GM19468 (cell line): Measurements from ENCODE around the gene MCM3AP.
"Not testable (repeated sequence)": the region's sequence is repeated elsewhere in the genome, so short reads cannot be mapped to it uniquely, and the experiment has no call there.

Experiments used
- ATAC-seq: cut with Tn5 transposase; IDR thresholded peaks from one replicate; pipeline ENCODE4 v1.9.1; 2021; ENCODE audit warnings: mild to moderate bottlenecking, moderate library complexity, moderate number of reproducible peaks; ENCODE audit not compliant: unreplicated experiment; ENCODE audit errors: extremely low read depth

MCM3AP gene

DNA sequence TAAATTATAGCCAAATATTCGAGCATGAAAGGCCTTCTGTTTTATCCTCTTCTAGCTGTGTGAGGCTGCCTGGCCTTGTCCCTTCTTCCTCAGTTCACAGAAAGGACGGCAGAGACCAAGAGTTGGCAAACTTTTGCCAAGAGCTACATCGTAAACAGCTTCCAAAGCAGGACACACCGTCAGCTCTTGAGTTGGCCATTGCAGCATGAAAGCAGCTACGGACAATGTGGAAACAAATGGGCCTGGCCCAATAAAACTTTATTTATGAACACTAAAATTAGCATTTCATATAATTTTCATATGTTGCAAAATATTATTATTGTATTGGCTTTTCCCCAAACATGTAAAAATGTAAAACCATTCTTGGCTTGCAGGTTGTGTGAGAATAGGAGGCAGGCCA, 27.5 kb upstream of the MCM3AP start:
- ATAC-seq: no peak

GRCh38 chr21:46311568-46311967, 26.2 kb upstream of the MCM3AP start:
- no peak for ATAC-seq

DNA sequence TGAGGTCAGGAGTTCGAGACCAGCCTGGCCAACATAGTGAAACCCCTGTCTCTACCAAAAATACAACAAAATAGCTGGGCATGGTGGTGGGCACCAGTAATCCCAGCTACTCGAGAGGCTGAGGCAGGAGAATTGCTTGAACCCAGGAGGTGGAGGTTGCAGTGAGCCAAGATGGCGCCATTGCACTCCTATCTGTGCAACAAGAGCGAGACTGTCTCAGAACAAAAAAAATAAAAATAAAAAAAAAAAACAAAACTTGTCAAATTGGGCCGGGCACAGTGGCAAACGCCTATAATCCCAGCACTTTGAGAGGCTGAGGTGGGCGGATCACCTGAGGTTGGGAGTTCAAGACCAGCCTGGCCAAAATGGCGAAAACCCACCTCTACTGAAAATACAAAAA, 24.8 kb upstream of the MCM3AP start:
- ATAC-seq: not testable (repeated sequence)

DNA sequence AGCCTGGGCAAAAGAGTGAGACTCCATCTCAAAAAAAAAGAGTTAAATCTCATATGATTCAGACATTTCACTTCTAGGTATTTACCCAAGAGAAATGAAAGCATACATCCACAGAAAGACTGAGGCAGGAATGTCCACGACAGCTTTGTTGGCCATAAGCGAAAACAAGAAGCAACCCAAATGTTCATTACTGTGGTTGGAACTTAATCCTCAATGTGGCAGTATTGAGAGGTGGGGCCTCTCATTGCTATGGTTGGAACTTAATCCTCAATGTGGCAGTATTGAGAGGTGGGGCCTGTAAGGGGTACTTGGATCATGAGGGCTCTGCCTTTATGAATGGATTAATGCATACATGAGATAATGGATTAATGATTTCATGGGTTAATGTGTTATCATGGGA, 23.0 kb upstream of the MCM3AP start:
- no peak for ATAC-seq

GRCh38 chr21:46307625-46308024, 22.2 kb upstream of the MCM3AP start:
- no peak for ATAC-seq

DNA sequence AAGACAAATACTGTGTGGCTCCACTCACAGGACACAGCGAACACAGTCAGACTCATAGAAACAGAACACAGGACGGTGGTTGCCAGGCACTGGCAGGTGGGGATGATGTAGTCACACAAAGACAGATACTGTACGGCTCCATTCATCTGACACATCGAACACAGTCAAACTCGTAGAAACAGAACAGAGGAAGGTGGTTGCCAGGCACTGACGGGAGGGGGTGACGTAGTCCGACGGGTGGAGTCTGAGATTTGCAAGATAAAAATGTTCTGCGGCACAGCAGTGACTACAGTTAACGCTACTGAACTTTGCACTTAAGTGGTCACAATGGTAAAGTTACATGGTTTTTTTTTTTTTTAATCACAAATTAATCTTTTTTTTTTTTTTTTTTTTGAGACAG, 19.5 kb upstream of the MCM3AP start:
- ATAC-seq: no peak

DNA sequence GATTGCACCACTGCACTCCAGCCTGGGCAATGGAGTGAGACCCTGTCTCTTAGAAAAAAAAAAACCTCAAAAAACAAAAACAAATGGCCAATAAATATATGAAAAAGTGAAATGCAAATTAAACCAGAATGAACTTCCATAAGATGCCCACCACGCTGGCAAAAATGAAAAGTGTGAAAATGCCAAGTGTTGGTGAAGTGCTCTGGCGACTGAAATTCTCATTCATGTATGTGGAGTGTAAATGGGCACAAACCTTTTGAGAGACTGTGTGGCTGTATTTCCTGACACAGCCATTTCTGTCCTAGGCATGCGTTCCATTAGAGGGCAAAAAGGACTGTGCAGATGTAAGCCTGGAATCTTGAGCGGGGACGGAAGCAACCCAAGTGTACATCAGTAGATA, 19.0 kb upstream of the MCM3AP start:
- no peak for ATAC-seq

DNA sequence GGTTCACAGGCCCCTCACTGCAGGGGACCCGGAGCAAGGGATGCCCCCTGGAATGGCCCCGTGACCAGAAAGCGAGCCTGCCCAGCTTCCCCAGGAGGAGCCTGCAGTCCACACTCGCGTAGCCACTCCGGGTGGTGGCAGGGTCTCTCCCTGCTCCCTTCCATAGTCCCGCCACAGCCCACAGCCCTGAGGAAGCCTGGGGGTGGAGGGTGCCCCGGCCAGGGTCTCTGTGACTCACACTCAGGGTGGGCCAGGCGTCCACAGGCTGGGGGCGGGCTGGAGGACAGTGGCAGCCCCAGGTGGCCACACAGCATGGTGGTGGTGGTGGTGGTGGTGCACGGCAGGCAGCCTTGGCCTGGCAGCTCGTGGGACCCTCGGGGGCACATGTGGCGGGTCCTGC, 16.3 kb upstream of the MCM3AP start:
- no peak for ATAC-seq

GRCh38 chr21:46299167-46299566, 13.8 kb upstream of the MCM3AP start:
- no peak for ATAC-seq

GRCh38 chr21:46297338-46298271, 12.2 kb upstream of the MCM3AP start:
- ATAC-seq: no peak

DNA sequence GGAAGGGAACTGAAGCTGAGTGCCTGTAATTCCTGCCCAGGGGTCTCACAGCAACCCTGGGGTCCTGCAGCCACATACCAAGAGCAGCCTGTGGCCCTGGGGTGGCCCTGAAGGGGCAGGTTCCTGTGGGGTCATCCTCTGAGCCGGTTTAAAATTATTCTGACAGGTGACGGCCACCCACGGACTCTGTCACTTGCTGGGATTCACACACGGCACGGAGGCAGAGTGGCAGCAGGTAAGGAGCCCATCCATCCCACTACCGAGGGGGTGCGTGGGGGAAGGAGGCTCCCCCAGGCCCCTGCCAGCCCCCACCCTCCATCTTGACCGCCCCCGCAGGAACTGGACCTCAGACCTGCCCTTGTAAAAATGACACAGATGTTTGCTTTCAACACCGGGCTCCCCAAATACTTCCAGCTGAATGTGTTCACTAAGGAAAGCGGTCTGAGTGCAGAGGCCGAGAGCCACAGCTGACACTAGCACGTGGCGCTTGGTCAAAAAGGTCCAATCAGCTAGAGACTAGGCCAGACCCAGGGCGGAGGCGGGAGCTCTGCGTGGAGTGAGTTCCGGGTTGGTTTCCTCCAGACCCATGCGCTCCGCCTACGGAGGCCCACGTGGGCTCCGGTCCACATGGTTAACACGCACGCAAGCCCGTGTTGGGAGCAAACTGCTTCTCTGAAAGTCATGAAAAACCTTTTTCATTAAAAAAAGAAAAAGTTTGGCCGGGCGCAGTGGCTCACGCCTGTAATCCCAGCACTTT, 10.8 kb upstream of the MCM3AP start:
- ATAC-seq: no peak

DNA sequence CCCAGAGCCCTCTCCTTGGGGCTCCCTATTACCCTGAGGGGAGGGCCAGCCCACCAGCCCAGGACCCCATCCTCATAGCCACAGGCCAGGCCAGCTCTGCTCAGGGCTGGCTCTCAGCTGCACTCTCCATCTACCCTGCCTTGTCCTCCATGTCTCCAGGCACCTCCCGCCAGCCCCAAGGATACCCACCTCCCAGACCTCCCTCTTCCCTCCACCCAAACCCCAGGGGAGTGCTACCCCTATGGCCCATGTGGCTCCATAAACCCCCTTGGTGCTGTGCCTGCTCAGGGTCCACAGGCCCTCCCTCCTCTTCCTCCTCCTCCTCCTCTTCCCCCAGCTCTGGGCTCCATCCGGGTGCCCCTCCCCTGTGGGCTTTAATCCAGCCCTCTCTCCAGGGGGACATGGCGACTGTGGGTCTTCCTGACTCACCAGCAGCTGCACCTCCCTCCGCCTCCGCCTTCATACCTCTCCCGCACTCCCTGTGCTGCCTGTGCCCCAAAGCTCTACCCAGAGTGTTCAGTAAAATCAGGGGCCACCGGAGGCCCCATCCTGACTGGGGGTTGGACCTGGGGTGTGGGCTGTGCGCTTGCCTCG, 9.9 kb upstream of the MCM3AP start:
- ATAC-seq: no peak

GRCh38 chr21:46294647-46295176, 9.3 kb upstream of the MCM3AP start:
- ATAC-seq: no peak

- no peak for ATAC-seq
These were observed 6.2 kb upstream of the MCM3AP start for GRCh38 chr21:46291561-46291960.

GRCh38 chr21:46289655-46290179, 4.3 kb upstream of the MCM3AP start:
- no peak for ATAC-seq

DNA sequence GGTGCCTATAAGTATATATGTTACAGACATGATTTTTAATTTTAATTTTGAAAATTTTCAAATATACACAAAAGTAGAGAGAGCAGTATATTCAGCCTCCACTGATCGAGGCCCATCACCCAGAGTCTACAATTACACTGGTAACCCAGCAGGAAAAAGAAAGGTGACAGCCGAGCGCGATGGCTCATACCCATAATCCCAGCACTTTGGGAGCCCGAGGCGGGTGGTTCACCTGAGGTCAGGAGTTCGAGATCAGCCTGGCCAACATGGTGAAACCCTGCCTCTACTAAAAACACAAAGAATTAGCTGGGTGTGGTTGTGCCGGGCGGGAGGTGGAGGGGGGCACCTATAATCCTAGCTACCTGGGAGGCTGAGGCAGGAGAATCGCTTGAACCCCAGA, 2.1 kb upstream of the MCM3AP start:
- ATAC-seq: no peak

DNA sequence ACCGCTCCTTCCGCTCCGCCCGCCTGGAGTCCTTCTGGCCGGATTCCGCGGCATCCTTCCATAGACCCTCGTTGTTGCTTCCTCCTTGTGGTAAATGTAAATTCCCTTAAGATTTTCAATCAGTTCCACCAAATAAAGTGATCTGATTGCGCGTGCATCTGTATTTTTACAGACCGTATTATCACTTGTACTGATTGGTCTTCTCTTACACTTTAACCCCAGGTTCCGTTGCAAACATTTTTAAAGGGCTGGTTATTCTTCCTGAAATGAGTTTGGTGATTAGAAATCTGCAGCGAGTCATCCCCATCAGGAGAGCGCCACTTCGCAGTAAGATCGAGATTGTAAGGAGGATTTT, 1.2 kb upstream of the MCM3AP start:
- ATAC-seq: no peak

GRCh38 chr21:46285761-46286647, 593 bp upstream of the MCM3AP start, which contains the start of gene YBEY:
YBEY (plus strand) TSS chr21:46286342; CDS start chr21:46286914, 572 bp downstream.
- ATAC-seq: peak; percentile 37

DNA sequence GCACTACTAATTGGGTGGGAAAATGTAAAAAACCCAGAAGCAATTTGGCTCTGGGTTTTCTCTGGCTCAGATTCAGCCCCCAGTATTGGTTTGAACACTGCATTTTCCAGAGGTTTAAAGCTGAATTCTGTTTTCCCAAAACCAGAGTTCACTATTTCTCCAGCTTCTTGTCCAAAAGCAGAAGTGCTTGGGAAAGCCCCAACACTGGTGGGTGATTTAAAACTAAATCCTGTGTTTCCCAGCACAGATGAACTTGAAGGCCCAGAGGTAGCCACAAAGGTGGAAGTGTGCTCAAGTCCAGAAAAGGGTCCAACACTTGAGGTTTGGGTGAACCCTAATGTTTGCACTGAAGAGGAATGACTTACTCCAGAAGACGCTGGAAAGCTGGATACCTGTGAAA, 678 bp downstream of the MCM3AP start:
- no peak for ATAC-seq
